Transverse colon (tissue), 4 donors: ENCODE measurements around the gene ERC2. TPM values are rescaled to one million over a fixed set of nuclear protein-coding genes. Genes with fewer than 3 reads are reported as not detected.

Source experiments
- DNase-seq: peaks from one replicate; pipeline ENCODE4 v3.0.0-alpha.2; 2019
- H3K27ac ChIP-seq, 4 donors: fragments of 200-600 bp; sonication (generic); 2 replicates each; pipeline ENCODE4 v1.5.1; 2016 to 2018; ENCODE audit warnings: inconsistent platforms in 4 of 4
- H3K27me3 ChIP-seq: fragments of 200-600 bp; sonication (generic); 2 replicates; pipeline ENCODE4 v1.5.1; 2017; ENCODE audit warnings: inconsistent platforms
- H3K36me3 ChIP-seq, 4 donors: fragments of 200-600 bp; sonication (generic); 2 replicates each; pipeline ENCODE4 v1.5.1; 2017 to 2019; ENCODE audit warnings: inconsistent platforms in 4 of 4
- H3K4me1 ChIP-seq, 4 donors: fragments of 200-600 bp; sonication (generic); 2 replicates each; pipeline ENCODE4 v1.5.1; 2017 to 2020; ENCODE audit warnings: inconsistent platforms in 4 of 4
- H3K4me3 ChIP-seq, 4 donors: fragments of 200-600 bp; sonication (generic); 1 replicate in 1 of 4; 2 replicates in 3 of 4; pipeline versions ENCODE4 v1.5.1 to v1.6.1; 2017 to 2019; ENCODE audit warnings: inconsistent platforms in 4 of 4
- H3K9me3 ChIP-seq, 2 donors: fragments of 200-600 bp; sonication (generic); 2 replicates each; pipeline ENCODE4 v1.5.1; 2017 to 2019; ENCODE audit warnings: inconsistent platforms in 2 of 2
- CTCF ChIP-seq, 5 experiments: fragments of 200-600 bp in 3 of 5; fragments of 450-650 bp in 2 of 5; sonication (generic) in 3 of 5; IDR thresholded peaks; 1 replicate in 2 of 5; 2 replicates in 3 of 5; pipeline ENCODE4 v1.5.1; 2016 to 2017; ENCODE audit warnings: antibody characterized with exemption in 5 of 5, inconsistent platforms in 3 of 5, mild to moderate bottlenecking in 2 of 5, moderate library complexity in 1 of 5
- EP300 ChIP-seq: sonication (generic); formaldehyde crosslinking; IDR thresholded peaks from one replicate; pipeline ENCODE4 v1.6.1; 2017; ENCODE audit warnings: antibody characterized with exemption, low read depth
- POLR2A ChIP-seq: fragments of 450-650 bp; IDR thresholded peaks from one replicate; pipeline ENCODE4 v1.6.1; 2016; ENCODE audit warnings: antibody characterized with exemption, mild to moderate bottlenecking, moderate library complexity
- POLR2AphosphoS5 ChIP-seq, 3 donors: sonication (generic); formaldehyde crosslinking; IDR thresholded peaks; one replicate each; pipeline ENCODE4 v1.6.1; 2016; ENCODE audit warnings: antibody characterized with exemption in 3 of 3
- WGBS, 2 donors: methylation state at CpG; one replicate each; pipeline ENCODE4 v1.1.5; 2018; ENCODE audit warnings: low coverage in 1 of 2; 5-methylcytosine and 5-hydroxymethylcytosine counted together
- in situ Hi-C, 4 donors: fragments of 200-750 bp; cut with MboI; loops; one replicate each; pipeline versions ENCODE4 v1.15.0 to v1.15.1; 2017; ENCODE audit warnings: low sequenced_read_pairs in 3 of 4, low pct_ligation_motif_present in 1 of 4, low pct_unique_long_range_greater_than_20kb in 1 of 4
- intact Hi-C: fragments of 100-400 bp; cut with DNase I; formaldehyde crosslinking; loops from one replicate; pipeline ENCODE4 v1.15.1; 2023; ENCODE audit warnings: low total_unique reads
- total RNA-seq, 4 donors: library from RNA; depleted of rRNA; stranded (reverse); fragments of >200 nt; gene quantifications; one replicate each; pipeline ENCODE4 v1.1.0, GENCODE V29; 2016

Gene ERC2
- total RNA-seq, 4 donors from 2014 or later, result 0.41 to 1.3 TPM; not detected in 2

- WGBS, 2 donors, result 24 to 58% methylated on average over 2 to 3 of the region's 3 CpGs
- Histone ChIP-seq H3K9me3 (no peaks in the 10 kb centered on the region), H3K27ac (no peak overlapping the region), H3K27me3 (no peaks in the 10 kb centered on the region), H3K4me1 (peaks cover 0 to 3% (median 0%) of the 10 kb centered on the region in 4 donors), H3K4me3 (no peak overlapping the region), H3K36me3 (no peaks in the 10 kb centered on the region)
- intact Hi-C loops (no loop called here), in situ Hi-C loops (no loop called here)
- DNase-seq, result no peak
- no peak for TF ChIP-seq CTCF (IDR thresholded peaks at IDR 0.05)
- TF ChIP-seq EP300, result no peak
Observed at GRCh38 chr3:55583475-55583874, 884.8 kb downstream of the ERC2 start.

GRCh38 chr3:55579496-55579895 lies 888.8 kb downstream of the ERC2 start:
- no peaks in the 10 kb centered on the region for H3K36me3 ChIP-seq
- no peaks in the 10 kb centered on the region for H3K9me3 ChIP-seq
- no peaks in the 10 kb centered on the region for H3K27me3 ChIP-seq
- in situ Hi-C loops (no loop called here), intact Hi-C loops (no loop called here)
- H3K4me1 ChIP-seq, result peaks cover 0 to 3% (median 0%) of the 10 kb centered on the region in 4 donors
- H3K27ac ChIP-seq, result peak overlapping the region in 1 of 4 donors; percentile 23
- 23 to 55% methylated on average over 4 to 8 of the region's 8 CpGs for WGBS, 2 donors
- DNase-seq, result no peak
- no peak for TF ChIP-seq CTCF (IDR thresholded peaks at IDR 0.05)
- TF ChIP-seq POLR2A, result no peak
- peak; percentile 14 to 47 (median 26) for TF ChIP-seq POLR2AphosphoS5 (IDR thresholded peaks at IDR 0.05)
- no peak overlapping the region for H3K4me3 ChIP-seq

- in situ Hi-C loops (no loop called here), intact Hi-C loops (no loop called here)
- Histone ChIP-seq H3K36me3 (no peaks in the 10 kb centered on the region), H3K4me3 (no peak overlapping the region), H3K9me3 (no peaks in the 10 kb centered on the region), H3K27me3 (no peaks in the 10 kb centered on the region), H3K27ac (no peak overlapping the region), H3K4me1 (peaks cover 3 to 6% (median 4%) of the 10 kb centered on the region in 4 donors)
- TF ChIP-seq CTCF (IDR thresholded peaks at IDR 0.05) (no peak), EP300 (no peak), POLR2A (no peak), POLR2AphosphoS5 (IDR thresholded peaks at IDR 0.05) (no peak)
- no peak for DNase-seq
- WGBS, 2 donors, result 81 to 85% methylated on average over 8 to 17 of the region's 17 CpGs
Observed at GRCh38 chr3:55576621-55577388, 891.5 kb downstream of the ERC2 start.

GRCh38 chr3:55574671-55575070 lies 893.6 kb downstream of the ERC2 start:
- H3K27me3 ChIP-seq, result no peaks in the 10 kb centered on the region
- no peaks in the 10 kb centered on the region for H3K36me3 ChIP-seq
- intact Hi-C loops, result no loop called here
- no peaks in the 10 kb centered on the region for H3K9me3 ChIP-seq
- in situ Hi-C loops, result no loop called here
- no peak overlapping the region for H3K27ac ChIP-seq
- no peak for DNase-seq
- WGBS, 2 donors, result 90% methylated on average over 3 of the region's 3 CpGs; no CpG with 5 or more reads in 1 of the 2 donors
- H3K4me1 ChIP-seq, result peaks cover 3 to 6% (median 5%) of the 10 kb centered on the region in 4 donors
- H3K4me3 ChIP-seq, result no peak overlapping the region
- TF ChIP-seq POLR2A, result no peak
- TF ChIP-seq EP300, result no peak
- no peak for TF ChIP-seq CTCF (IDR thresholded peaks at IDR 0.05)
- no peak for TF ChIP-seq POLR2AphosphoS5 (IDR thresholded peaks at IDR 0.05)
